ENCODE results near the gene NR4A1.
A peak's percentile ranks its signal among the peaks of the same experiment; 100 is the strongest.
"Not testable (repeated sequence)": the region's sequence is repeated elsewhere in the genome, so short reads cannot be mapped to it uniquely, and the experiment has no call there.

Gene NR4A1

DNA sequence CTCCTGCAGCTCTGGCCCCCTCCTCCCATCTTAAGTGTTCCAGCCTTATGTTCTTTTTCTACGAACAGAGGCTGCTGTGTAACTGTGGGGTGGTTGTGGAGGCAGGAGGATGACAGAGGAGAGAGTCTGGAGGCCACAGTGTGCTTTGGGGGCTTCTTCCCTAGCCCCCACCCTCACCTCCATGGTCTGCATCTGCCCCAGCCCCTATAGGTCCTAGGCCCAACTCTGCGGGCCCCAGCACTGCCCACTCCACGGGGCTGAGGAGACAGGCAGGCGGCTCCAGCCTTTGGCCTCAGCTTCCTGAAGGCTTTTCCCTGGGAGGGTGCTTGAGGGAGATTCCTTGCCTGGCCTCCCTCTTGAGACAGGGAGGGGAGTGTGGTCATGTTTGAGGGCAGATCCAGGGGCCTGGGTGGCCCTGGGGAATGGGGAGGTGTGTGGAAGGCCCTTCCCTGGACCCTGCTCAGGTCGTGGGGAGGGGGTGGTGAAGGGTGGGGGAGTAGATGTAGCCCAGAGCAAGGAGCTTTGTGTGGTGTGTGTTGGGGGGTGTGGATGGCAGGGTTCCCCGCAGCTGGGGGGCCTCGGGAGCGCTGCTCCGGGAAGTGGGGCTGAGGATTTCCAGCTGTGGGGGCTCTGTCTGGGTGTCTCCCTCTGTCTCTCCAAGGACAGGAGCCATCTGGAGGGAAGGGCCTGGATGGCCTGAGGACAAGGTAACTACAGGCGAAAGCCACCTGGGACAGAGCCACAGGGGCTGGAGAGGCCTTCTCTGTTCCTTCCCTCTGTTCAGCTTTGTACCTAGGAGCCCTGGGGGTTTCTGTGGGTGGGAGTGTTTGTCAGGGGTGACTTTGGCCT lies 29.4 kb downstream of the NR4A1 start:
- peak in 1 of 3 experiments; percentile 44 for DNase-seq

DNA sequence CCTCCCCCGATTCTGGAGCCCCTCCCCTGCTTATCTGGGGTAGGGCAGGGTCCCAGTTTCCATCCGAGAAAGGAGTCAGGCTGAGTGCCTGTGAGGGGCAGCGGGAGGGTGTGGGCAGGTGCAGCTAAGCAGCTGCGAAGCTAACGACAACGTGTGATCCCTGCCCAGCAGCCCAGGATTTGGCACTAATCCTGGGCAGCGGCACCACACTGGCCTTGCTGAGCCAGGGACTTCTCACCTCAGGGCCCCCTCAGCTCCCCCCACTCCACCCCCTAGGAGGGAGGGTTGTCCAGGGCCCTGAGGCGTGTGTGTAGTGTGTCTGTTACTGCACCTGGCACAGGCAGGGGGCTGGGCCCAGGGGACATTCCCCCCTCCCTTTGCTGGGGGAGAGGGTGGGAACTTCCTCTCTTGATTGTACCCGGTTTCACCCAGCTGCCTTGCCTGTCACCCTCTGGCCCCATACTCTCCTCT lies 30.1 kb downstream of the NR4A1 start:
- DNase-seq: peak in 2 of 3 experiments; percentile 89 to 95

DNA sequence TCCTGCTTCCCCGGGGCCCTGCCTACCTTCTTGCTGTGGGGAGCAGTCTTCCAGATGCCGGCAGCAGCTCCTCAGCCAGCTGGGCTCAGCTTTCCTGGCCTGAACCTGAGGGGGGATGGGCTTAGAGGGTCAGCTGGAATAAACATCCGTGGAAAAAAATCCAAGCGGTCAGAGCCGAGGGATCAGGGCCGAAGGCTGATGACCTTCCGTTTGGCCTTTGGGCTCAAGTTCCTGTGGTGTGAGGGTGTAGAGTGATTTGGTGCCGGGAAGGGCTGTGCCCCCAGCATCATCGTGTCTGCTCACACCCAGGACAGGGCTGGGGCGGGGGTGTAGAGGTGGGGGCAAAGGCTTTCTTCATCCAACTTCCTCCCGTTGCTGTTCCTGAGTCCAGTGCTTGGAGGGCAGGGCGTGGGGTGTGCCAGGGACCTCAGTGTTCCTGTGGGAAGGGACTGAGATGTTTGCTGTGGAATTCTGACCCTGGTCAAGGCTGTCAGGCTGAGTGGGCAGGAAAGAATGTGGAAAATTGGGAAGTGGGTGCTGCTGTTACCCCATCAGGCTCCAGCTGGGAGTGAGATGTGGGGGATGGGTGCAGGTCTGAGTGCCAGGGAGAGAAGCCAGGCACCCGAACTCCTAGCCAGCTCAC lies 30.9 kb downstream of the NR4A1 start:
- DNase-seq: no peak

DNA sequence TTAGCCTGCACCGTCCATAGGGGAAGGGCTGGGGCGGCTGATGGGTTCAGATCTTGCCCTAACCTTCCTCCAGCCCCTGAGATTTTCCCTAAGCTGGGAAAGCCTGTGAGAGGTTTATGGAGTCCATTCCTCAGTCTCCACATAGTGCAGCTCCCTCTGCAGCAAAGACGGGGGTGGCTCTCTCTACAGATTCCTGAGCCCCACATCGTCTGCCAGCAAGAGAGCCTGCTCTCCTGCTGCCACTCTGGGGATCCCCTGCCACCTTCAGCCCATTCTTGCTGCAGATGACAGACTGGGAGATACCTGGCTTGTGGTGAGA lies 31.4 kb downstream of the NR4A1 start:
- DNase-seq: no peak

DNA sequence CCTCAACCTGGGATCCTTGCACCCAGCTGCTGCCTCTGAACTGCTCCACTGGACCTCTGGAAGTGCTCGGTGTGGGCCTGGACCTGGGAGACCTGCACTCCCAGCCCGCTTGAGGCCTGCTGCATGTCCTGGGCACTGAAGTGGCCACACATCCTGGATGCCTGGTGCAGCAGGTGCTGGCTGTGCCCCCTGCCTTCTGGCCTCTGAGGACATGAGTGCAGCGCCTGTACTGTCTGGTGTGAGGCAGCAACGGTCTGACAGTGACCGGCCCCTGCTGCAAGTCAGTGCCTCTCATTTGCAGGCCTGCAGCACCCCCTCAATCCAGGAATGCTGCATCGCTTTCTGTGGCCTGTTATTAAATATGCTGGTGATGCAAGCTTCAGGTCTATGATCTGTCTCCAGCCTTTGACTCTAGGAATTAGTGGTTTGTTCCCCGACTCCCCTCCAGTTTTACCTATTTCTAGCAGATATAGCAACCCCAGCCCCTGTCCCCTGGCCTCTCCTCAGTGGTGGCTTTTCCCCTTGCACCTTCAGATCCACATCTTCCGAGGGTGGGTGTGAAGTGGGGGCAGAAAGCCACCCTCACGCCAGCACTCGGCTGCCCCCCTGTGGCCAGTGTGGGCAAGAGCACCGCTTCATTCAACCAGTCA lies 31.9 kb downstream of the NR4A1 start:
- peak; percentile 73 to 87 (median 74) for DNase-seq

DNA sequence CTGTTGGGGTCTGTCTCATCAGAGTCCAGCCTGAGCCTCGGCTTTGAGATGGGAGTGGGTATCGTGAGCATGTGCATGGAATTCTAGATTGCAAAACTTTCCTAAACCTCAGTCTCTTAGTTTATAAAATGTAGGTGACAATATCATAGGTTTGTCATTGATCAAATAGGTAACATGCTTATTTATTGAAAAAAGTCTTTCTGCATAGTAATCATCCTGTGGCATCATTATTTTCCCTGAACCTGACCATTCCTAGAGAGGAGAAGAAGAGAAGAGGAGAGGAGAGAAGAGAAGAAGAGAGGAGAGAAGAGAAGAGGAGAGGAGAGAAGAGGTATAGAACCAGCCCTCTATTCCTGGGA lies 32.4 kb downstream of the NR4A1 start:
- DNase-seq: no peak

DNA sequence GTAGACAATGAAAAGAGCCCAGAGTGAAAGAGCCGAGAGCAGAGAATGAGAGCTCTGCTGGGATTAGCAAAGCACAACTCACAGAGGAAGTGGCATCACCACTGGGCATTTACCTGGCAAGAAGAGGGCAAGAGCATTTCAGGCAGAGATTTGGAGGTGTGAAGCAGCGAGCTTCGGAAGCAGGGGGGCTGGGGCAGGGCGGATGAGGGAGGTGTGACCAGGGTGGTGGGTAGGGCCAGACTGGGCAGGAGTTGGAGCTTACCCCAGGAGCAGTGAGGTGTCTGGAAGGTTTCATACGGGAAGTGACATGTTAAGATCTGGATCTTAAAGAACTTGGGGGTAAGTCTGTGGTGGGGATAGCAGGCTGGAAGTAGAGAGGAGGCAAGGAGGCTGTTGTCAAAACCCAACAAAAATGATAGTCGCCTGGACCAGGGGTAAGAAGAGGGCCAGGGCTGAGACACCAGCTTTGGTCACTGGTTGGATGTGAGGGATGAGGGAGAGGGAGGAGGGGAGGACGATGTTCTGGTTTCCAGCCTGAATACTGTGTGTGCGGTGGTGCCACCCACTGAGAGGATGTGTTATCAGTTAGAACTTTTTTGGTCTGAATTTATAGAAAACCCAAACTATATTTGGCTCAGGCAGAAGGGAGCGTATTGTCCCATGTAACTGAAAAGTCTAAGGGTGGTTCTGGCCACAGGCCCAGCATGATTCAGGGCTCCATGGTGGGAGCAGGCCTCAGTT lies 33.4 kb downstream of the NR4A1 start:
- no peak for DNase-seq

DNA sequence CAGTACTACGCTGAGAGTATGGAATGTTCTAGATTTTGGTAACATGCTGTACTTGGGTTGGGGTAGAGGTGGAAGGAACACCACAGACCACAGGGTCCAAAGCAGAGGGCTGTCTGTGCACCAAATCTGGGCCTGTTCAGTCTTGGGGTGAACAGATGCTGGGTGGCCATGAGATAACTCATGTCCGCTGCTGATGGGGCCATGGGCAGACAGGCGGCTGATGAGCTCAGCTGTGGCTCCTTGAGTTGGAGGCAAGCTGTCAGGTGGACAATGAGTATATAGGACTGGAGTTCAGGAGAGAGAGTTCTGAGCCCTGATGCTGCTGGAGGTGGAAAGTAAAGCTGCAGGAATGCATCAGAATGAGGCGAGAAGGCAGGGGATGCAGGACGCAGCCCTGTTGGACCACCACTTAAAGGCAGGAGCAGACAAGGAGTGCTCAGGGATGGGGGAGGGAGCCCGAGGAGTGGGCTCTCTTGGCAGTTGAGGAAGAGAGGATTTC lies 34.5 kb downstream of the NR4A1 start:
- no peak for DNase-seq

DNA sequence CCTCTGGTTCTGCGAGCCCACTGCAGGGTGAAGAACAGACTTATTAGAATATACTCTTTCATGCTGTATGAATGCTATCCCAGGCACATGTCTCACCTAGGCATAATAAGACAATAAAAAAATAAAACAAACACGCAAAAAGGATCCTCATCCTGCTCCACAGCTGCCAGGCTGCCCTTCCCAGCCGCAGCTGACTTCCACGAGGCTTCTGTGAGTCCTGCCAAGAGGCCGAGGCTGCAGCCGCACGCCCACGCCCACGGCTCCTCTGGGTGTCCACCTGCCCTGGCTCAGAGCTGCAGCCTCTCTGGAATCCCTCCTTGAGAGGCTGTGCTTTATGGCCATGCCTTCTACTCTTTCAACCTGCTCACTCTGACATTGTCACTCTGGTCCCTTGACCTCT lies 35.1 kb downstream of the NR4A1 start:
- DNase-seq: peak in 1 of 3 experiments; percentile 17

DNA sequence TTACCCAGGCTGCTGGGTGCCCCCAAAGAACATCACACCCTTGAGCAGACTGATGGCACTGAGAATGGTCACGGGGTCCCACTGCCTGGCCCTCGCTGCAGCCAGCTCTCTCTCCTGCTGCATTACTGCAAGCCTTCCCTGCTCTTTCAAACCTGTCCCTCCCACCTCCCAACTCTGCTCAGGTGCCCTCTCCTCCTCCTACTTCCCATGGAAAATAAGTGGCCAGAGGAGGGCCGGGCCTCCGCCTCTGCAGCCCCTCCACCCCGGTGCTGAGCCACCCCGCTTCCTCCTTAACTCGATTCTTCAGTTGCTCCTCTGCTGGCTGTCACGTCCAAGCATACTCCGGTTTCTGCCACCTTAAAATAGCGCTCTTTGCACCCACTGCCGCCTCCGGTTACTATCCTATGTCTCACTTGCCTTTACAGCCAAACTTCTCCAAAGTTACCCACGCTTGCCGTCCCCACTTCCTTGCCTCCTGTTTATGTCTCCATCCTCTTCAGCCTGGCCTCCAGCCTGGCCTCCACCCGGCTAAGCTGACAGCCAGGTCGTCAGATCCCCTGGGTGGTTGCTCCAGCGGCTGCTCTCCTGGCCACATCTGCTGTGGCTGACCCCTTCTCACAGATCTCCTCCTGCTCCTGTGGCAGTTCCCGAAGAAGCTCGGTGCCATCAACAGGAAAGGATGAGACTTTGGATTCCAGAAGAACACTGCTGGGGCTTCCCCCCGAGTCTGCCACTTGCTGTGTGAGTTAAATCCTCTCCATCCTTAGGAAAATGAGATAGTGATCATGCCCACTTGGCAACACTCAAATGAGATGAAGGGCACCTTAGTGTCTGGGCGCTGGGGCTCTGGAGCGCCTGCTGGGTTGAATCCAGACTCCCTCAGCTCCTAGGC lies 35.9 kb downstream of the NR4A1 start:
- DNase-seq: no peak

DNA sequence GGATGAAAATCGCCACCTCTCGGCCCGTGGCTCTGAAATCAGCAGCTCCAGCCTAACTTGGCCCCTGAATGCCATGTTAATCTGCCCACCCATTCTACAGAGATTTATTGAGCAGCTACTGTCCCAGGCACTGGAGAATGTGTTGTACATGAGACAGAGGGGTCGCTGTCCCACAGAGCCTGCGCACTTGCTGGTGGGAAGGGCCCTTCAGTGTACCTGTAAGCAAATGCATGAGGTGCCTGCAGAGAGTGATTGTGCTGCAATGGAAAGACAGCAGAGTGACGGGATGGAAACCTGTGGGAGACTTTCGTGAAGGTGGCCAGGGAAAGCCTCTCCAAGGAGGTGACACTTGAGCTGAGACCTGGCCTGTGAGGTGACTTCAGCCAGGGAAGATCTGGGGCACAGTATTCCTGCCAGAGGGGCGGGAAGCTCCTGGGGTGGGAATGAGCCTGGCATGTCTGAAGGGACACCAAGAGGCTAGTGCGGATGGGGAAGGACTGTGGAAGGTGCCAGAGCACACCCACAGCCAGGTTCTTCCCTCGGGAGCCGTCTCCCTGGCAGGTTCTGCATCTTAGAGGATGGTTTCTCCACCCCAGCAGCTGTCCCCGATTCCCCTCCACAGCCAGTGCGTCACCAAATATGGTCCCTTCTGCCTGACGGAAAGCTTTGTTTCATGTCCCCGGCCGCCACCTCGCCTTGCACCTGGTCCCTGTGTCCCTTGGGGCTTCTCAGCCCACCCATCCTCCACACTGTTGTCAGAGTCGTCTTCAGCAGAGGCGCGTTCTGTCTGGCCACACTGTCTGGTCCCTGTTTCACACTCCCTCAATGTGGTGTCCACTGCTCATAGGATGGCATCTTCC lies 36.9 kb downstream of the NR4A1 start:
- peak in 2 of 3 experiments; percentile 41 to 65 for DNase-seq

DNA sequence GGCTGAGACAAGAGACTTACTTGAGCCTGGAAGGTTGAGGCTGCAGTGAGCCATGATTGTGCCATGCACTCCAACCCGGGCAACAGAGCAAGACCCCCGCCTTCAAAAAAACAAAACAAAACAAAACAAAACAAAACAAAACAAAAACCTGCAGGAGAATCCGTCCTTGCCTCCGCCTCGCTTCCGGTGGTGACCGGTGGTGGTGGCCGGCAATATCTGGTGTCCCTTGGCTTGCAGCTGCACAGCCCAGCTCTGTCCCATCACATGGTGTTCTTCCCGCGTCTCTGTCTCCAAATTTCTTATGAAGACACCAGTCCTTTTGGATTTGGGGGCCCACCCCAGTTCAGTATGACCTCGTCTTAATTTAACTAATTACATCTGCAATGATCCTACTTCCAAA lies 38.2 kb downstream of the NR4A1 start:
- no peak for DNase-seq

DNA sequence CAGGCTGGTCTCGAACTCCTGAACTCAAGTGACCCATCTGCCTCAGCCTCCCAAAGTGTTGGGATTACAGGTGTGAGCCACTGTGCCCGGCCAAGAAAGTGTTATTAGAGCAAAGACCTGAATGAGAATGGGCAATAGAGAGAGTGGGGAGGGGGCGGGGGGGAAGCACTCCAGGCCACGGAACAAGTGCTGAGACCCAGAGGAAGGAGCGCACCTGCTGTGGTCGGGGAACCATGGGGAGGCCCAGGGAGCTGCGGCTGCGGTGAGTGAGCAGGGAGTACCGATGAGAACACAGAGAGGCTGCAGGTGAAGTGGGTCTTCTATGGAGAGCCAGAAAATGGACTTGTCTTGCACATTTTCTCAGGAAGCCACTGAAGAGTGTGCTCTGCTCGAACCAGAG lies 39.0 kb downstream of the NR4A1 start:
- DNase-seq: peak in 1 of 3 experiments; percentile 87

DNA sequence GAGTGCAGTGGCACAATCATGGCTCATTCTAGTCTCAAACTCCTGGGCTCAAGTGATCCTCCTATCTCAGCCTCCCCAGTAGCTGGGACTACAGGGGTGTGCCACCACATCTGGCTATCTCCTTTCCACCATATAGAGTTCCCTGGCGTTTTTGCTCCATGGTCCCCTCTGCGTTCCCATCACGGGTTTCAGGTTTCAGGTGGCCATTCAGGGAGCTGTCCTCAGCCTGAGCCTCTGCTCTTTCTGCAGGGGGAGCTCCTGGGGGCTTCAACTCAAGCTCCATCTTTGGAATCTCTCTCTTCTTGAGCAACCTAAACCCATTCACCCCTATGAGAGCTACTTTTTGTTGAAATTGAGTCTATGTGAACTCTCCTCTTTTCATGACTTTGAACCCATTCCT lies 39.8 kb downstream of the NR4A1 start:
- DNase-seq: no peak

DNA sequence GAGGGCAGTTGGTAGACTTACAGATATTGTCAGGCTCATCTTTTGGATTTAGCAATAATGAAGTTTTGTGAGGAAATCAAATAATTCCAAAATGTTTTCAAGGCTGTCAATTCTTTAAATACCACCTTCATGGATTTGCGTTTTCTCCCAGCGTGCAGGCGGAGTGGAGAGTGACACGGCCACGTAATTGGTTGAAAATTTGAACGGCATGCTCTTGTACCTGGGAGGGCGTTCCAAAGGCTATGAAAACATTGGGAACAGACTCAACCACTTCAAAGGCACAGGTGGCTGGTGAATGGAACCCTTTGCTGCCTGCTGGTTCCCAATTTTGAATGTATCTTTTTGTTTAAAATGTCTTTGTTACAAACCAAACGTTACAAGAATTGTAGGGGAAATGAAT lies 40.6 kb downstream of the NR4A1 start:
- DNase-seq: peak; percentile 8 to 78 (median 63)

DNA sequence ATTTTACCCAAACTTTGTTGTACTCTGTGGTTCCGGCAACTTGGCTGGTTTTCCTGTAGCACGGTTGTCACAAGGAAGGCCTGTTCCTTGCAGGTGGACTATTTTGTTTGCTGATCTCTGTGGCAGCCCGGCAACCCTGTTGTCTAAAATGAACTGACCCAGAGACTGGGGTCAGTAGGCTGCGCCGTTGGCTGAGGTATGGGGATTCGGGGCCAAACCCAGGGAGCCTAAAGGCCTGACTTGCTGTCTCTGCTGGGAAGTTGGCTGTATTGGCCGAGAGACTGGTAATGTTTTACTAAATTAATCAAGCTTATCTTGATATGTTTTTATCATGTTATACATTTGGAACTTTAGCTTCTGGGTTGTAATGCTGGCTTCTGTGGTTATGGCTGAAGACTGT lies 42.1 kb downstream of the NR4A1 start:
- no peak for DNase-seq

DNA sequence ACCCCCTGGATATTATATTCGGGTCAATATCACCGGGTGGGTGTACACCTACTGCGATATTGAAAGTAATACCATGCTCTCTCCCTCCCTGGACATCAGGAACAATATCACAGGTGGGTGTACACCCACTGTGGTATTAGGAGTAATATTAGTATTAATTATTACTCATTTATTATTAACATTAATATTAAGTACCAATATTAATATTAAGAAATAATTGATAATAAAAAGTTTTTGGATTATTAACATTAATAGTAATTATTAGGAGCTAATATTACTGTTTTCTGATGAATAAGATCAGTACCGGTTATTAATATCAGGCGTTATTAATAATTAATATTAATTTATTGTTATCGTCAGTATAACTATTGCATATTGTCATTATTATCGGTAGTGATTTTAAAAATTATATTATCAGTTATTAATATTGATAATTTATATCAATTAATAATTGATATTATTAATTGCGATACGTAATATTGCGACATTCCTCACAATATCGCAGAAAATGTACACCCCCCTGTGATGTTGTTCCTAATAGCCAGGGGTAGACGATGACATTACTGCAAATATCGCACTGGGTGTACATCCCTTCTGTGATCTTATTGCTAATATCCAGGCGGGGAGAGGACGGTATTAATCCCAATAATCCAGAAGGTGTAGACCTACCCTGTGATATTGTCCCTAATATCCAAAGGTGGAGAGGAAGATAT lies 45.2 kb downstream of the NR4A1 start:
- no peak for DNase-seq

DNA sequence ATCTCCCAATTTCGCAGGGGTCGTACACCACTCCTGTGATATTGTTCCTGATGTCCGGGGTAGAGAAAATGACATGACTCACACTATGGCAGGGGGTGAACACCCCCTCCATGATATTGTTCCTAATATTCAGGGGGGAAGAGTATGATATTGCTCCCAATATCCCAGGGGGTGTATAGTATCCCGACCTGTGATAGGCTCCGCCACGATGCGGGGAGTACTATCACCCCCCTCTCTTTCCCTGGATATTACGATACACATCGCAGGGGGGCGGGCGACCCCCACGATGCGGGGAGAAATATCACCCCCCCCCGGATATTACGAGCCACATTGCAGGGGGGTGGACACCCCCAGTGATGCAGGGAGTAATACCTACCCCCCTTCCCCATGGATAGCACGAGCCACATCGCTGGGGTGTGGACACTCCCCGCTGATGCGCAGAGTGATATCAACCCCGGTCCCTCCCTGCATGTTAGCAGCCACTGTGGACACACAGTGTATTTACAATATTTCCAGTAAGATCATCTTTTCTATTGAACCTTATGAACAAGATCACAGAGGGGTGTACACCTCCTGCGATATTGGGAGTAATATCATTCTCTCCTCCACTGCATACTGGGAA lies 45.9 kb downstream of the NR4A1 start:
- no peak for DNase-seq

DNA sequence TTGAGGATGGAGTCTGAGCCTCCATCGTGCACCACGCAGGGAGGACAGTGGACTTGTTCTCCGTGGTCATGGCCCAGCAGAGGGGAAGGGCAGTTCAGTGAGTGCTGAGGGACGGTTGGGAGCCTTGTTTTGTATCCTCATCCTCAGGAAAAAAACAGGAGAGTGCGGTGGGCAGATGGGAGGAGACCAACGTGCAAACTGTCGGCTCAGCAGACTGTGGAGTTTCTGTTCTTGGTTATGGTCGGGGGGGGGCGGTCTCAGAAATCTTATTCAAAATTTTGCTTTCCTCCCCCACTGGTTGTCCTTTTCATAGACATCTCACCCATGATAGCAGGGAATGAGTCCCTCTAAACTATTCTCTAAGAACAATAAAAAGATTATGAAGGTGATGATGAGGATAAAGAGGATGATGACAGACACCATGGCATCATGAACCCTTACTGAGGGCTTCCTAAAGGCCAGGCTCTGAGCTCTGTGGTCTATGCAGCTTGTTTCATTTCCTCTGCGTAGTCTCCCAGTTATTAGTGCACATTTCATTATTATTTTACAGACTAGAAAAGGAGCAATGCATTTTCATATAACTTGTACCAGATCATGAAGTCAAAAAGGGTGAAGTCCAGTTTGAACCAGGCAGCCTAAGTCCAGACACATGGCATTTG lies 53.3 kb downstream of the NR4A1 start:
- DNase-seq: not testable (repeated sequence)

Measured in NCI-H1417 (cell line).